CD8-positive, alpha-beta memory T cell (primary cell): ENCODE measurements around the gene GTF3C5. TPM values are rescaled to one million over a fixed set of nuclear protein-coding genes. Genes with fewer than 3 reads are reported as not detected.
"Not testable (repeated sequence)": the region's sequence is repeated elsewhere in the genome, so short reads cannot be mapped to it uniquely, and the experiment has no call there.

Experiments used
- CTCF ChIA-PET: fragments of 350-600 bp; sonication (Branson Sonifier 250); formaldehyde crosslinking; loops from one replicate; lab custom pipeline; 2021; ENCODE audit warnings: antibody characterized with exemption; lab: Charles Lee
- POLR2A ChIA-PET: fragments of 350-600 bp; sonication (Branson Sonifier 250); formaldehyde crosslinking; loops from one replicate; lab custom pipeline; 2021; ENCODE audit warnings: antibody characterized with exemption; lab: Charles Lee
- DNase-seq, 5 donors: peaks; one replicate each; pipeline versions ENCODE4 v3.0.0 to v3.0.0-alpha.2; 2020 to 2022; ENCODE audit warnings: mixed read lengths in 1 of 5
- H3K27ac ChIP-seq: one replicate; pipeline ENCODE4 v1.7.0; 2013; ENCODE audit warnings: low read depth, mild to moderate bottlenecking, low read length, moderate library complexity
- H3K27me3 ChIP-seq: 2 replicates; pipeline ENCODE4 v1.7.0; 2013; ENCODE audit warnings: low read length, mild to moderate bottlenecking; ENCODE audit not compliant: insufficient read depth, poor library complexity, severe bottlenecking
- H3K36me3 ChIP-seq: 2 replicates; pipeline ENCODE4 v1.7.0; 2013; ENCODE audit warnings: mild to moderate bottlenecking, low read length, moderate library complexity; ENCODE audit not compliant: insufficient read depth
- H3K4me1 ChIP-seq: 2 replicates; pipeline ENCODE4 v1.7.0; 2013; ENCODE audit warnings: mild to moderate bottlenecking, low read length, moderate library complexity; ENCODE audit not compliant: insufficient read depth
- H3K4me3 ChIP-seq: 2 replicates; pipeline ENCODE4 v1.7.0; 2013; ENCODE audit warnings: mild to moderate bottlenecking, low read length
- H3K9me3 ChIP-seq: 2 replicates; pipeline ENCODE4 v1.7.0; 2013; ENCODE audit warnings: mild to moderate bottlenecking, low read length
- H3K27ac Mint-ChIP-seq, 8 donors: one replicate each; pipeline ENCODE4 v1.8.0; 2020 to 2021; ENCODE audit warnings: mixed read lengths in 8 of 8, mild to moderate bottlenecking in 6 of 8, inconsistent platforms in 3 of 8, moderate library complexity in 3 of 8
- H3K27me3 Mint-ChIP-seq, 2 donors: one replicate each; pipeline ENCODE4 v1.8.0; 2020 to 2021; ENCODE audit warnings: mixed read lengths in 2 of 2, mild to moderate bottlenecking in 1 of 2, moderate library complexity in 1 of 2
- H3K36me3 Mint-ChIP-seq, 3 donors: one replicate each; pipeline ENCODE4 v1.8.0; 2020 to 2021; ENCODE audit warnings: mixed read lengths in 3 of 3, inconsistent platforms in 1 of 3, mild to moderate bottlenecking in 1 of 3
- H3K4me1 Mint-ChIP-seq, 3 donors: one replicate each; pipeline ENCODE4 v1.8.0; 2020 to 2021; ENCODE audit warnings: mixed read lengths in 3 of 3, inconsistent platforms in 1 of 3, mild to moderate bottlenecking in 1 of 3
- H3K4me3 Mint-ChIP-seq, 7 donors: one replicate each; pipeline ENCODE4 v1.8.0; 2020 to 2021; ENCODE audit warnings: mixed read lengths in 7 of 7, mild to moderate bottlenecking in 6 of 7, moderate library complexity in 4 of 7, inconsistent platforms in 2 of 7
- H3K9me3 Mint-ChIP-seq, 5 donors: one replicate each; pipeline ENCODE4 v1.8.0; 2020 to 2022; ENCODE audit warnings: mixed read lengths in 5 of 5, mild to moderate bottlenecking in 3 of 5, moderate library complexity in 2 of 5, inconsistent platforms in 1 of 5
- polyA plus RNA-seq: library from polyadenylated mRNA; unstranded; fragments of 300-500 nt; fragmentation: Illumina TruSeq; gene quantifications from one replicate; pipeline ENCODE4 v1.2.3, GENCODE V29; 2021
- total RNA-seq, 2 experiments: library from RNA; stranded (reverse); gene quantifications; one replicate each; pipeline ENCODE4 v1.2.3, GENCODE V29; 2021

Gene GTF3C5
- total and polyA plus RNA-seq, 3 experiments from 2014 or later: 38.5 to 91.8 (median 87.8) TPM

GRCh38 chr9:132986640-132987620, 43.9 kb upstream of the GTF3C5 start:
- Histone ChIP-seq H3K27ac (no peak overlapping the region), H3K4me1 (no peaks in the 10 kb centered on the region), H3K4me3 (no peak overlapping the region), H3K27me3 (no peaks in the 10 kb centered on the region), H3K9me3 (no peaks in the 10 kb centered on the region), H3K36me3 (no peaks in the 10 kb centered on the region)
- no peak overlapping the region for H3K4me3 Mint-ChIP-seq
- CTCF ChIA-PET: no interaction called here
- H3K36me3 Mint-ChIP-seq: peaks cover 0 to 2% (median 0%) of the 10 kb centered on the region in 3 donors
- peaks cover 0 to under 1% (median 0%) of the 10 kb centered on the region in 3 donors for H3K4me1 Mint-ChIP-seq
- POLR2A ChIA-PET: no interaction called here
- no peak overlapping the region for H3K27ac Mint-ChIP-seq
- peaks cover 28 to 45% of the 10 kb centered on the region in 2 donors for H3K27me3 Mint-ChIP-seq
- no peaks in the 10 kb centered on the region for H3K9me3 Mint-ChIP-seq
- DNase-seq: no peak

GRCh38 chr9:132988244-132989013, 42.4 kb upstream of the GTF3C5 start:
- peak overlapping the region in 1 of 8 donors; percentile 23 for H3K27ac Mint-ChIP-seq
- no peak overlapping the region for H3K4me3 Mint-ChIP-seq
- no peak overlapping the region for H3K4me3 ChIP-seq
- H3K4me1 ChIP-seq: no peaks in the 10 kb centered on the region
- no peak for DNase-seq
- peaks cover 26 to 53% of the 10 kb centered on the region in 2 donors for H3K27me3 Mint-ChIP-seq
- H3K27me3 ChIP-seq: no peaks in the 10 kb centered on the region
- peaks cover 0 to 3% (median 0%) of the 10 kb centered on the region in 3 donors for H3K4me1 Mint-ChIP-seq
- CTCF ChIA-PET: no interaction called here
- H3K36me3 Mint-ChIP-seq: peaks cover 0 to 2% (median 0%) of the 10 kb centered on the region in 3 donors
- H3K9me3 Mint-ChIP-seq: no peaks in the 10 kb centered on the region
- no peaks in the 10 kb centered on the region for H3K36me3 ChIP-seq
- POLR2A ChIA-PET: no interaction called here
- H3K9me3 ChIP-seq: no peaks in the 10 kb centered on the region
- H3K27ac ChIP-seq: no peak overlapping the region

- no peak overlapping the region for H3K4me3 ChIP-seq
Measured at GRCh38 chr9:132989014-132989310, 41.8 kb upstream of the GTF3C5 start.

GRCh38 chr9:132989414-132989996, 41.3 kb upstream of the GTF3C5 start:
- Mint-ChIP-seq H3K27ac (no peak overlapping the region), H3K36me3 (peaks cover 0 to 2% (median 0%) of the 10 kb centered on the region in 3 donors), H3K27me3 (peaks cover 32 to 63% of the 10 kb centered on the region in 2 donors), H3K9me3 (no peaks in the 10 kb centered on the region), H3K4me1 (peaks cover 3 to 5% (median 3%) of the 10 kb centered on the region in 3 donors), H3K4me3 (no peak overlapping the region)
- no peaks in the 10 kb centered on the region for H3K27me3 ChIP-seq
- CTCF ChIA-PET: no interaction called here
- no peak overlapping the region for H3K27ac ChIP-seq
- H3K36me3 ChIP-seq: no peaks in the 10 kb centered on the region
- H3K4me1 ChIP-seq: no peaks in the 10 kb centered on the region
- DNase-seq: no peak
- POLR2A ChIA-PET: no interaction called here
- H3K4me3 ChIP-seq: no peak overlapping the region
- no peaks in the 10 kb centered on the region for H3K9me3 ChIP-seq

More at GRCh38 chr9:132989014-132989310, 41.8 kb upstream of the GTF3C5 start:
- DNase-seq: no peak
- Mint-ChIP-seq H3K27me3 (peaks cover 27 to 58% of the 10 kb centered on the region in 2 donors), H3K36me3 (peaks cover 0 to 2% (median 0%) of the 10 kb centered on the region in 3 donors), H3K4me3 (no peak overlapping the region), H3K27ac (no peak overlapping the region), H3K4me1 (peaks cover 0 to 3% (median 0%) of the 10 kb centered on the region in 3 donors), H3K9me3 (no peaks in the 10 kb centered on the region)
- Histone ChIP-seq H3K27ac (no peak overlapping the region), H3K27me3 (no peaks in the 10 kb centered on the region), H3K4me1 (no peaks in the 10 kb centered on the region), H3K36me3 (no peaks in the 10 kb centered on the region), H3K9me3 (no peaks in the 10 kb centered on the region)
- CTCF ChIA-PET: no interaction called here
- POLR2A ChIA-PET: no interaction called here

- H3K27me3 ChIP-seq, H3K4me3 Mint-ChIP-seq, H3K4me1 ChIP-seq, H3K9me3 ChIP-seq, CTCF ChIA-PET, DNase-seq, H3K27ac Mint-ChIP-seq, H3K27ac ChIP-seq, H3K36me3 Mint-ChIP-seq, H3K9me3 Mint-ChIP-seq, H3K36me3 ChIP-seq, POLR2A ChIA-PET, H3K4me3 ChIP-seq, H3K4me1 Mint-ChIP-seq: not testable (repeated sequence)
- peaks cover 34 to 68% of the 10 kb centered on the region in 2 donors for H3K27me3 Mint-ChIP-seq
Measured at GRCh38 chr9:132989998-132990557, 40.7 kb upstream of the GTF3C5 start.

- Mint-ChIP-seq H3K27ac (no peak overlapping the region), H3K9me3 (no peaks in the 10 kb centered on the region), H3K4me1 (peaks cover 4 to 8% (median 5%) of the 10 kb centered on the region in 3 donors), H3K36me3 (peaks cover 0 to 2% (median 0%) of the 10 kb centered on the region in 3 donors), H3K27me3 (peaks cover 31 to 71% of the 10 kb centered on the region in 2 donors), H3K4me3 (no peak overlapping the region)
- Histone ChIP-seq H3K27ac (no peak overlapping the region), H3K4me1 (no peaks in the 10 kb centered on the region), H3K4me3 (no peak overlapping the region), H3K9me3 (no peaks in the 10 kb centered on the region), H3K27me3 (no peaks in the 10 kb centered on the region), H3K36me3 (no peaks in the 10 kb centered on the region)
- DNase-seq: no peak
- CTCF ChIA-PET: no interaction called here
- POLR2A ChIA-PET: no interaction called here
Measured at GRCh38 chr9:132990781-132991180, 40.0 kb upstream of the GTF3C5 start.

- H3K27ac ChIP-seq: no peak overlapping the region
- no peak overlapping the region for H3K27ac Mint-ChIP-seq
- POLR2A ChIA-PET: no interaction called here
- H3K9me3 ChIP-seq: no peaks in the 10 kb centered on the region
- H3K9me3 Mint-ChIP-seq: no peaks in the 10 kb centered on the region
- no peaks in the 10 kb centered on the region for H3K27me3 ChIP-seq
- H3K4me1 Mint-ChIP-seq: peaks cover 4 to 8% (median 5%) of the 10 kb centered on the region in 3 donors
- H3K36me3 Mint-ChIP-seq: peaks cover 0 to 2% (median 0%) of the 10 kb centered on the region in 3 donors
- peaks cover 29 to 69% of the 10 kb centered on the region in 2 donors for H3K27me3 Mint-ChIP-seq
- no peak overlapping the region for H3K4me3 ChIP-seq
- CTCF ChIA-PET: no interaction called here
- no peaks in the 10 kb centered on the region for H3K4me1 ChIP-seq
- no peak overlapping the region for H3K4me3 Mint-ChIP-seq
- DNase-seq: no peak
- H3K36me3 ChIP-seq: no peaks in the 10 kb centered on the region
Measured at GRCh38 chr9:132991351-132992300, 39.2 kb upstream of the GTF3C5 start.
